CD1c-positive myeloid dendritic cell (primary cell): ENCODE results near the gene KCNH8.
A peak's percentile ranks its signal among the peaks of the same experiment; 100 is the strongest.
"Not testable (repeated sequence)": the region's sequence is repeated elsewhere in the genome, so short reads cannot be mapped to it uniquely, and the experiment has no call there.

ENCODE experiments used
- DNase-seq: peaks from one replicate; pipeline ENCODE4 v3.0.0-alpha.2; 2016; ENCODE audit errors: extremely low spot score

KCNH8 gene

DNA sequence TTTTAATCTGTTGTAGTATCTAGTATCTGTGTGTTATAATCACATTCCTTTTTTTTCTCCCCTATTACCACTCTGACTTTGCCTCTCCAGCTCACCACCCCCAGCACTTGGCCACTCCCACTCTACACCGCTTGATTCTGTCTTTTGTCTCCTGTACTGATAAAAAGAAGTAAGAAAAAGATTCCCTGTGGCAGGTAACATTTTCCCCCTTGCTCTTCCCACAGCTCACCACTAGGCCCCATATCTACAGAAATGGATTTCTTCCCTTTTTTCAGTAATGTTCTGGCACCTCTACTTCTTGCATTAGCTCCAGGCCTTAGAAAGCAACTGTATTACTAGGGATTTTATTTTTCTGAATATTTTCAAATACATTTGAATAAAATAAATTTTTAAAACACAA is 25.6 kb downstream of the KCNH8 start:
- no peak for DNase-seq

DNA sequence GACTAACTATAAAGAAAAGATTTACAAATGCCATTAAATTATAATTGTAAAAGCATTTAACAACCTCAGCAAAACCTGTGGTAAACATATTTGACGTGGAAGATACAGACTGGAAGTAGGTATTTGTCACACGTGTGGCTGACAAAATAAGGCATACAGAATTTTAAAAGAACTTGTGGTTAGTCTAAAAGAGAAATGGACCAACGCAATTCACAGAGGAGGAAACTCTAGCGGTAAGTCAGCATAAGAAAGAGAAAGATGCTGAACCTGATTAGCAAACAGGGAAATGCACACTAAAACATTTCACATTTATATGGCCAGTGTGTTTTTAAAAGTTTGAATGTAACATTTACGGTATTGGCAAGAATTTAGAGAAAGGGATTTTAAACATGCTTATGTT is 35.3 kb downstream of the KCNH8 start:
- no peak for DNase-seq

GRCh38 chr3:19190126-19190525 is 41.8 kb downstream of the KCNH8 start:
- no peak for DNase-seq

DNA sequence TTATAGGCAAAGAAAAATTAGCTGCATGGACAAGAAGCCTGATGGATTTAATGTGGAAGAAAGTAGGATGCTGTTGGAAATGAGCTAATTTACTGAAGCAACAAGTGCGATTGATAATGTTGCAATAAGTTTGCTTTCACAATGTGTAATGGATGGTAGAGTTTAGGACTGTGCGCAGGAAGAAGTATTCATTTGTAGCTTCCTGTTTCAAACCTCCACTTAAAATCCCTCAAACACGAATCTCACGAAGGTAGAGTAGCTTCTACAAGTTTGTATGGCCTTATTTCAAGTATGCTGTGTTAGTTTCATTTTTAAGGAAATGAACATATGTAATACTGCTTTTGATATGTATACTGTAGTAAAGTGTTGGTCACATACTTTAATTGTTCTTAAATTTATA is 42.3 kb downstream of the KCNH8 start:
- no peak for DNase-seq

DNA sequence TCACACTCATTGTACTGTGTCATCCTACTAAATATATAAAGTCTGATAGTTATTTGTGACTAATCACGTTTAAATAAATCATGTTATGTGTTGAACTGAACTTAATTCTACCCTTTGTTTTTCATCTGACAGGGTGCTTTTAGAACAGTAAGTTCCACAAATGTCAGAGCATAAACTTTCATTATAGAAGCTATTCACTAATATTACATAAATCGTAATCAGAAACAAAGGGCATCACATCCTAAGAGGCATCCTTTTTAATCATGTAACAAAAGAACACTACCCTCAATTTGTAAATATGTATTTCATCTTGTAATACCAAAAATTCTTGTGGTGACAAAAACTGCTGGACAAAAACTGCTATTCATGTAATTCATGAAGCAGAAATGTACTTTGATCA is 50.8 kb downstream of the KCNH8 start:
- DNase-seq, result no peak

- no peak for DNase-seq
Observed at GRCh38 chr3:19202303-19202702, 54.0 kb downstream of the KCNH8 start.

DNA sequence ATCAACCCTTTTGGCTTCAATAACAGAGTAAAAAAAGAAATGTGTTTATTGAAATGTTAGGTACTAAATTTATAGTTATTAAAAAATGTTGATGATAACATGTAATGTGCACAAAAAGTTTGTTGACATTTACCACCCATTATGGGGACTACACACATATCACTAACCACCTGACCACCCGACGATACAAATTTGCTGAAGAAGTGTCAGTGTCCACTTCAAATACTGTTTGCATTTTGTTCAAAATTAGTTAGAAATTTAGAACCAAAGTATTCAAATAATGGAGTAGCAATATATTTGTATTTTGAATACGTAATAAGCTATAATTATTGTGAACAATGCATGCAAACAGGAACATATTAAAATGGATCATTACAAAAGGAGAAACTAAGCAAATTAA is 54.4 kb downstream of the KCNH8 start:
- no peak for DNase-seq

DNA sequence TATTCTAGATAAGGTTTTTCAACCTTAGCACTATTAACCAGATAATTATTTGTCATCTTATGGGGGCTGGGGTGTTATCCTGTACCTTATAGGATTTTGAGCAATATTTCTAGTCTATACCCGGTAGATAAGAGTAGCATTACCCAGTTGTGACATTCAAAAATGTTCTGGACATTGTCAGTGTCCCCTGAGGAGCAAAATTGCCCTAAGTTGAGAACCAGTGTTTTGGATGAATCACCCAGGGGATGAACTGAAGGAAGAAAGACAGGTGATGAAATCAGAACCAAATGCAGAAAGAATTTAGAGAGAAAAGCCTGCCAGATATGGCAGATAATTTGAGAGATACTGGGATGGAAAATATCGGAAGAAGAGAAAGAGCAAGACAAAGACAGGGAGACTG is 58.2 kb downstream of the KCNH8 start:
- no peak for DNase-seq

DNA sequence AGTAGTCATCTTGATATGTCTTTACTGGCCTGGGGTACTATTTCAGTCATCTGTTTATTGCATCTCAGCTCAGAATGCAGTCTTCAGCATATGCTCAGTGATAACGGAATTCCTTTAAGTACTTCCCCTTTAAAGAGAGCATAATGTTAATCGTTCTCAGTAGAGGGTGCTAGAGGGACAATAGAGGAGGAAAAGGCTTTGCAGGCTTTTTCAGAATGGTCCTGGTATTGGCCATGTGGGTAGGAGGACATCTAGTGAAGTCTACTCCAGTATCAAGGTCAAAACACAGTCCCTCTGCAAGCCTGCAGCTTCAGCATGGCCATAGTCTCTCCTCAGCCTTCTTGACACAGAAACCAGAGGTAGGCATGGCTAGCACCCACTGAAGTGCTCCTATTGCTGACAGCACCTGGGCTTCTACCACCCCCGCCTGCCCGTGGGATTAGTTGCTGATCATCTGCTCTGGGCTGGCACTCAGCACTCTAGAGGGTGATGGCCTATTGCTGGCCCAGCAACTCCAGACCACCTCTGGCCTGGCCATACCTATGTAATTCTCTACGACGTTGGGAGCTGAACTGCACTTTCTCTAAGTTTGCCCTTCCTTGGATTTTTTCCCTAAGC is 65.4 kb downstream of the KCNH8 start:
- DNase-seq, result peak; percentile 34

- no peak for DNase-seq
Observed at GRCh38 chr3:19215427-19215826, 67.1 kb downstream of the KCNH8 start.

DNA sequence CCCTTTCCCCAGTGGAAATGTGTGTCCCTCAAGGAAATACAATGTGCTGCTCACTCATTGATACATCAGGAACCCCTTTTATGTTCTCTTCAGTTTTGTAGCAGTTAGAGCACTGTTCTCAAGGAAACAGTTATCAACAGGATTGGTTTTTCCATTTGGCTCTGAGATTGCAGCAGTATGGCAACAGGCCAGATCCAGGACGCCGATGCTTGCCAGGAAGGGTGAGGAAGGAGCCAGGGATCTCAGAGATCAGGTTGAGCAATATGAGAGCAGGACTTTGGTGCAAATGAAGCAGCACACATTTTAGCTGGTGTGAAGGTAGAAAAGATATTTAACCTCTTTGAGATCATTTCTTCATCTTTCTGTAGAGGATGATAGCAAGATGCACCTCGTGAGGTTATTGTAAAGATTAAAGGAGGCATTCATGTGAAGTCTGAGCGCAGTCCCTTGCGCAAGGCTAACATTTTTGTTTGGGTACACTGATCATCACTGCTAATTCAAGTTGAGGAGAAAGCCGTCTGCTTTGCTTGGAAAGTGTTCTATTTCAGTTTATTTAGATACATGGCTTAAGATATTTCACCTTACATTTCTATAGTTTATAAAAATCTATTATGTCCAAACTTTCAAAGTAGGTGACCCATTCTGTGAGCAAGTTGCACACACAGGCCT is 68.5 kb downstream of the KCNH8 start:
- DNase-seq, result no peak

DNA sequence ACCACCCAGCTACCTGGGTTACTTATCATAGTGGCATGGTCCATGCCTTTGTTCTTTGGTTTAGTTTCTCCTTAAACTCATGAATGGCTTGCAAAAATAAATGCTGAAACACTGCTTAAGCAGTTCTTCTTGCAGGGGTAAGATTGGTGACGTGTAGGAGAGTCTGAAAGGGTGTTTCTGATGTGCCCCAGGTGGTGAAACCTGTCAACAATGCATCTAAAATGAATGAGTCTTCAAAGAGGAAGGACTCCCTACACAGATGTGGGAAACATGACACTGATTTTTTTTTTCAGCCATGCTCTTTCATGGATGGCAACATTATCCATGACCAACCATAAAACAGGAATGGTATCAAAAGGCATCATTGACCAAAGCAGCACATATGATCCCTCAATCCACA is 72.0 kb downstream of the KCNH8 start:
- no peak for DNase-seq

GRCh38 chr3:19221081-19221480 is 72.8 kb downstream of the KCNH8 start:
- no peak for DNase-seq

GRCh38 chr3:19226479-19226878 is 78.2 kb downstream of the KCNH8 start:
- DNase-seq, result no peak

DNA sequence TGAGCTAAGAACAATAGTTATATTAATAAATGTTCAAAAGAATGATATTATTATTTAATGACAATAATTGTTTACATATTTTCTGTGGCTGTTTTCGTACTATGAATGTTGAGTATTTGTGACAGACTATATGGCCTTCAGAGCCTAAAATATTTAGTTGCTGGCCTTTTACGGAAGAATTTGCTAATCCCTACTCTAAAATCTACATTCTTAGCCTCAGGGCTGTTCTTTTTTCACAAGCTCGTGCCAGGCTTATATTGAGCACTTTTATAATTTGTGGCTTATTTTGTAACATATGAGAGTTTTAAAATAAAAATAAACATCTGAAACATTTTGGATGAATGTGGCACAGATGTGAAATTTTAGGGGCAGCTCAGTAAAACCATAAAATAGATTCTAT is 79.9 kb downstream of the KCNH8 start:
- no peak for DNase-seq

- no peak for DNase-seq
Observed at GRCh38 chr3:19229086-19229485, 80.8 kb downstream of the KCNH8 start.

- peak; percentile 13 for DNase-seq
Observed at GRCh38 chr3:19229881-19230280, 81.6 kb downstream of the KCNH8 start.

DNA sequence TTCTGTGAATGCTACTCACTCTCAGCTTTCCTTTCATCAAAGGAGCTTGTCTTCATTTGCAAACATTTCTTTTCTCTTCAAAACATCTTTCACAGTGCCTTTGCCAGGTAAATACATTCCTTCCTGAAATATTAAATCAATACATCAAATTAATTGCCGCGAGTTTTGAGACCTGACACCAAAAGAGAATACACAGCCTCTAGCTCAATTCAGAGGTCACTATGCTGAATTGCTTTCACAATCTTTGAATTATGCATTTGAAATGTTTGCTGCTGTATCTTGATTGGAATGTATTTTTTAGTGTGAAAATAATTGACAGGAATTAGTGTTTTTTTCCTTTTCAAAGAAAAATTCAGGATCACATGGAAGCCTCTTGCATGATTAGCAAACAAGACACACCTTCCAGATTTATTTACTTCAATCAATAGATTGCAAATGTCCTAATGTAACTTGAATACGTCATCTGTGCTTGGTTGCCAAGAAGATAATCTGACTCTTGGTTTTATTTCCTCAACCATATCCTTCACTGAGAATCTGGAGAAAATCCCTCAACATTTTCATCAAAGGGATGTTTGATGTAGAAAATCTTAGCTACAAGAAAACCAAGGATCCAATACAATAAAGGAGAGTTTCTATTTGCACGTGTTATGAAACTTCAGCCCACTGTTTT is 83.6 kb downstream of the KCNH8 start:
- DNase-seq, result no peak

GRCh38 chr3:19232566-19232965 is 84.3 kb downstream of the KCNH8 start:
- DNase-seq, result no peak

DNA sequence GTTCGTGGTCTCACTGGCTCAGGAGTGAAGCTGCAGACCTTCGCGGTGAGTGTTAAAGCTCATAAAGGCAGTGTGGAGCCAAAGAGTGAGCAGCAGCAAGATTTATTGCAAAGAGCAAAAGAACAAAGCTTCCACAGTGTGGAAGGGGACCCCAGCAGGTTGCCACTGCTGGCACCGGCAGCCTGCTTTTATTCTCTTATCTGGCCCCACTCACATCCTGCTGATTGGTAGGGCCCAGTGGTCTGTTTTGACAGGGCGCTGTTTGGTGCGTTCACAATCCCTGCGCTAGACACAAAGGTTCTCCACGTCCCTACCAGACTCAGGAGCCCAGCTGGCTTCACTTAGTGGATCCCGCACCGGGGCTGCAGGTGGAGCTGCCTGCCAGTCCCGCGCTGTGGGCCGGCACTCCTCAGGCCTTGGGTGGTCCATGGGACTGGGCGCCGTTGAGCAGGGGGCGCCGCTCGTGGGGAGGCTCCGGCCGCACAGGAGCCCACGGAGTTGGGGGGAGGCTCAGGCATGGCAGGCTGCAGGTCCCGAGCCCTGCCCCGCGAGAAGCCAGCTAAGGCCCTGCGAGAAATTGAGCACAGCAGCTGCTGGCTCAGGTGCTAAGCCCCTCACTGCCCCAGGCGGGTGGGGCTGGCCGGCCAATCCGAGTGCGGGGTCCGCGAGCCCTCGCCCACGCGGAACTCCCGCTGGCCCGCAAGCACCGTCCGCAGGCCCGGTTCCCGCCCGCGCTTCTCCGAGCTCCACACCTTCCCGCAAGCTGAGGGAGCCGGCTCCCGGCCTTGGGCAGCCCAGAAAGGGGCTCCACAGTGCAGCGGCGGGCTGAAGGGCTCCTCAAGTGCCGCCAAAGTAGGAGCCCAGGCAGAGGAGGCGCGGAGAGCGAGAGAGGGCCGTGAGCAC is 85.8 kb downstream of the KCNH8 start:
- DNase-seq, result not testable (repeated sequence)

- DNase-seq, result no peak
Observed at GRCh38 chr3:19248143-19248542, 99.8 kb downstream of the KCNH8 start.

GRCh38 chr3:19248767-19249166 is 100.5 kb downstream of the KCNH8 start:
- no peak for DNase-seq
